Motor neuron (in vitro differentiated cells): ENCODE data around the gene CHRNA5. TPM values are rescaled to one million over a fixed set of nuclear protein-coding genes. Genes with fewer than 3 reads are reported as not detected.
"Not testable (repeated sequence)": the region's sequence is repeated elsewhere in the genome, so short reads cannot be mapped to it uniquely, and the experiment has no call there.

Experiments
- ATAC-seq, 8 experiments: fragments of 200-7000 bp; cut with Tn5 transposase; replicated peaks in 6 of 8; 2 replicates each; pipeline ENCODE4 v1.8.0; 2021; ENCODE audit warnings: mild to moderate bottlenecking in 8 of 8, moderate library complexity in 8 of 8
- H3K27ac ChIP-seq, 2 donors: fragments of 250-450 bp; sonication (Bioruptor Pico); 2 replicates each; pipeline ENCODE4 v1.9.0; 2021; ENCODE audit warnings: antibody characterized with exemption in 2 of 2, mild to moderate bottlenecking in 2 of 2, moderate library complexity in 1 of 2
- H3K4me1 ChIP-seq, 2 donors: fragments of 250-450 bp; sonication (Bioruptor Pico); replicated peaks in 1 of 2; 2 replicates each; pipeline ENCODE4 v1.6.1; 2021; ENCODE audit warnings: antibody characterized with exemption in 2 of 2, mild to moderate bottlenecking in 2 of 2, moderate library complexity in 1 of 2
- H3K4me3 ChIP-seq, 5 donors: fragments of 250-450 bp; sonication (Bioruptor Pico); 2 replicates each; pipeline ENCODE4 v1.9.0; 2021; ENCODE audit warnings: antibody characterized with exemption in 5 of 5, mild to moderate bottlenecking in 5 of 5, moderate library complexity in 4 of 5
- WGBS, 10 experiments: fragments of 450-650 bp; shearing (Covaris generic); methylation state at CpG; one replicate each; pipeline ENCODE4 v1.0.0; 2022; 5-methylcytosine and 5-hydroxymethylcytosine counted together
- in situ Hi-C, 9 experiments: fragments of 400-800 bp; cut with MboI; loops; one replicate each; pipeline ENCODE4 v1.15.0; 2021; ENCODE audit warnings: low sequenced_read_pairs in 9 of 9, low pct_unique_long_range_greater_than_20kb in 2 of 9; ENCODE audit not compliant: unreplicated experiment in 9 of 9
- total RNA-seq, 8 experiments: library from RNA; unstranded; fragments of 300-600 nt; gene quantifications; 2 replicates each; pipeline versions ENCODE4 v1.2.3 to v1.2.4, GENCODE V29; 2022

CHRNA5 gene
- total RNA-seq: 1 to 10 TPM in 7 of 8 experiments, under 1 TPM in 1; 0.81 to 7.6 (median 4.0) TPM

DNA sequence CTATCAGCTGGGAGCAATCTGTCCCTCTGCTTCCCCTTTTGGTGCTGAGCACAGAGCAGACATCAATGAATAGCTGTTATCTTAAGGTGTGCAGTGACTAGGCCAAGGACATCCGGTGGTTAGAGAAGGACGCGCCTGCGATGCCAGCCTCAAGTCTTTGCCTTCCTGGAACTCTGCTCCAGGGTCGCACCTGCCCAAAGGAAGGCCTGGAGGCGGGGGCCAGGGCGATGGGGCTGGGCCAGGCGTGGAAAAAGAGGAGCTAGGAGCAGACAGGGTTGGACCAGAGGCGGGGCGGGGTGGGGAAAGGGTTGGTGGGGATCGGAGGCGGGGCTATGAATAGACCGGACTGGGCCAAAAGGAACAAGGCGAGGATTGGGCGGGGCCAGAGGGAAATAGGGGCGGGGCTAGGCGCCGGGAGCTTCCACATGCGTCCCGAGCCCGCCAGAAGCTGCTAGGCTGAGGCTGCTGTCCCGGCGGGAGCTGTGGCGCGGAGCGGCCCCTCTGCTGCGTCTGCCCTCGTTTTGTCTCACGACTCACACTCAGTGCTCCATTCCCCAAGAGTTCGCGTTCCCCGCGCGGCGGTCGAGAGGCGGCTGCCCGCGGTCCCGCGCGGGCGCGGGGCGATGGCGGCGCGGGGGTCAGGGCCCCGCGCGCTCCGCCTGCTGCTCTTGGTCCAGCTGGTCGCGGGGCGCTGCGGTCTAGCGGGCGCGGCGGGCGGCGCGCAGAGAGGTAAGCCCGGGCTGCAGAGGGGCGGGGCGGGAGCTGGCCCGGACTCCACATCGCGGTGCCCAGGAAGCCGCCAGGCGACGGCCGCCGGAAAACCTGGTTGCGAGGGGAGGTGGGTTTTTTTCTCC is at the start of gene CHRNA5:
Gene CHRNA5, plus strand, starts transcription at position 424 of the 854 bp plus-strand sequence. Its CDS starts 200 bp downstream, at position 624.
- in situ Hi-C loops: no loop called here
- WGBS, 10 experiments: 0% methylated on average over 1 to 5 of the region's 75 CpGs; no CpG with 5 or more reads in 7 of the 10 experiments
- H3K4me3 ChIP-seq: peak within 1 kb of the TSS; percentile 51 to 99 (median 71)
- H3K4me1 ChIP-seq: peaks cover 0 to 16% of the 10 kb centered on the region in 2 donors
- no peak within 1 kb of the TSS for H3K27ac ChIP-seq
- ATAC-seq: peak; percentile 81 to 94 (median 92)

DNA sequence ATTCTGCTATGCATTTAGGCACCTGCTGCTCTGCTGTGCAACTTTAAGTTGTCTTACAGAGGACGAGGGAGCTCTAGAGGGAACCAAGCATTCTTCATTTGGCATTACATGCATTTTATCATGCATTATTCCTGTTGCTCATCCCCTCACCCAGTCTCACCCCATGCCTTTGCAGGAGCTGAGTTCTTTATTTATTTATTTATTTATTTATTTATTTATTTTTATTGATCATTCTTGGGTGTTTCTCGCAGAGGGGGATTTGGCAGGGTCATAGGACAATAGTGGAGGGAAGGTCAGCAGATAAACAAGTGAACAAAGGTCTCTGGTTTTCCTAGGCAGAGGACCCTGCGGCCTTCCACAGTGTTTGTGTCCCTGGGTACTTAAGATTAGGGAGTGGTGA is 45.3 kb upstream of the CHRNA5 start:
- in situ Hi-C loops, H3K4me3 ChIP-seq, H3K27ac ChIP-seq, H3K4me1 ChIP-seq, ATAC-seq: not testable (repeated sequence)
- WGBS, 10 experiments: 67 to 100% (median 79%) methylated on average over 1 to 2 of the region's 3 CpGs; no CpG with 5 or more reads in 6 of the 10 experiments

DNA sequence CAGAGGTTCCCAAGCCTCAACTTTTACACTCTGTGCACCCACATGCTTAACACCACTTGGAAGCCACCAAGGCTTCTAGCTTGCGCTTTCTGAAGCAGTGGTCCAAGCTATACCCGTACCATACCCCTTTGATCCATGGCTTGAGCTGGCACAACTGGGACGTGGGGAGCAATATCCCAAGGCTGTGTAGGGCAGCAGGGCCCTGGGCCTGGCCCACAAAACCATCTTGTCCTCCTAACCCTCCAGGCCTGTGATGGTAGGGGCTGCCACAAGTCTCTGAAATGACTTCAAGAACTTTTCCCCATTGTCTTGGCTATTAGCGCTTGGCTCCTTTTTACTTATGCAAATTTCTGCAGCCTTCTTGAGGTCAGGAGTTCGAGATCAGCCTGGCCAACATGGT is 41.1 kb upstream of the CHRNA5 start:
- Histone ChIP-seq H3K27ac (no peak overlapping the region), H3K4me1 (no peaks in the 10 kb centered on the region), H3K4me3 (no peak overlapping the region)
- ATAC-seq: no peak
- in situ Hi-C loops: no loop called here
- 39 to 100% (median 63%) methylated on average over 1 to 5 of the region's 5 CpGs; no CpG with 5 or more reads in 3 of the 10 experiments for WGBS, 10 experiments

DNA sequence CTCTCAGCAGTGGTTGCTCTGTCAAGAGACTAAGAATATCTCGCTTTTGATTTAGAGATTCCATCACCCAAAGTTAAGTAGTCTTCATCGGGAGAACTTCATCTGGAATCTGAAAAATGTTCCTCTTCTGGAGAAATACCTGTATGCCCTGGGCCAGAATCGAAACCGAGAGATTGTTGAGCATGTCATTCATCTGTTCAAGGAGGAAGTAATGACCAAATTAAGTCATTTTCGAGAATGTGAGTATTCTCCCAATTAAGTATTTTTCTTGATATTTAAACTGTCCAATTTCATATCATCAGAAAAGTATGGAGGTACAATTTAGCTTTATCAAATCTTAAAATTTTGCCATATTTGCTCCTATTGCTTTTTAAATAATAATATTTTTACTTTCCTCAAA is 38.0 kb upstream of the CHRNA5 start:
- in situ Hi-C loops: no loop called here
- no peak overlapping the region for H3K4me3 ChIP-seq
- no peaks in the 10 kb centered on the region for H3K4me1 ChIP-seq
- ATAC-seq: no peak
- WGBS, 10 experiments: 40 to 93% (median 86%) methylated on average over 1 to 5 of the region's 5 CpGs; no CpG with 5 or more reads in 2 of the 10 experiments
- no peak overlapping the region for H3K27ac ChIP-seq

DNA sequence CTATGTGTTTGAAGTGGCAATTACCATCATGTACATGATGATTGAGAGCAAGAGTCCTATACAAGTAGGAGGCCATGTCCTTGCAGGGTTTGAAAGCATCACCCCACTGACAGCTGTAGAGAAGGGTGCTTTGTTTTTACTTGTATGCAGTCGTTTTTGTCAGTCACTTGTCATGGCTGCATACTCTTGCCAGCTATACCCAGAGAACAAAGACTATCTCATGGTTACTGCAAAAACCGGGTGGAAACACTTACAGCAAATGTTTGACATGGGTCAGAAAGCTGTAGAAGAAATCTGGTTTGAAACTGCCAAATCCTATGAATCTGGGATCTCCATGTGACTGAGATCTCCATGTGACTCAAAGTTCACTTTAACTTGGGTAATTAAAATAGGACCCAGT is 32.0 kb upstream of the CHRNA5 start:
- no peak overlapping the region for H3K27ac ChIP-seq
- WGBS, 10 experiments: 14 to 80% (median 50%) methylated on average over 1 to 2 of the region's 2 CpGs; no CpG with 5 or more reads in 3 of the 10 experiments
- in situ Hi-C loops: no loop called here
- no peak overlapping the region for H3K4me3 ChIP-seq
- no peak for ATAC-seq
- H3K4me1 ChIP-seq: no peaks in the 10 kb centered on the region

DNA sequence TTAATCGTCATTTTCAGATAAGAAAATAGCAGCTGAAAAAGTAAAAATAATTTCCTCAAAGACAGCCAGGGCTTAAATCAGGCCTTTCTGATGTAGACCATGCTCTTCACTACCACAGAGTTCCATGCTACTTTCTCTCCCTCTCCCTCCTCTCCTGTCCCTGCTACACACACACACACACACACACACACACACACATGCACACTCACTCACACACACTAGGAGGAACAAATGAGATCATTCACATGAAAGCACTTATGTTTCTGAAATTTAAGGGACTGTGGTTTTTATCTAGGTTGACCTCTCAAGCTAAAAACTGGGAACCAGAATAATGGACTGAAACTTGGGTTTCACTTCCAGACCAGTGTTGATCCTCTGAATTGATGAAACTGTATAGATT is 29.2 kb upstream of the CHRNA5 start:
- WGBS, 10 experiments: 80 to 100% (median 93%) methylated on average over 1 of the region's 1 CpG; no CpG with 5 or more reads in 4 of the 10 experiments
- no peak for ATAC-seq

DNA sequence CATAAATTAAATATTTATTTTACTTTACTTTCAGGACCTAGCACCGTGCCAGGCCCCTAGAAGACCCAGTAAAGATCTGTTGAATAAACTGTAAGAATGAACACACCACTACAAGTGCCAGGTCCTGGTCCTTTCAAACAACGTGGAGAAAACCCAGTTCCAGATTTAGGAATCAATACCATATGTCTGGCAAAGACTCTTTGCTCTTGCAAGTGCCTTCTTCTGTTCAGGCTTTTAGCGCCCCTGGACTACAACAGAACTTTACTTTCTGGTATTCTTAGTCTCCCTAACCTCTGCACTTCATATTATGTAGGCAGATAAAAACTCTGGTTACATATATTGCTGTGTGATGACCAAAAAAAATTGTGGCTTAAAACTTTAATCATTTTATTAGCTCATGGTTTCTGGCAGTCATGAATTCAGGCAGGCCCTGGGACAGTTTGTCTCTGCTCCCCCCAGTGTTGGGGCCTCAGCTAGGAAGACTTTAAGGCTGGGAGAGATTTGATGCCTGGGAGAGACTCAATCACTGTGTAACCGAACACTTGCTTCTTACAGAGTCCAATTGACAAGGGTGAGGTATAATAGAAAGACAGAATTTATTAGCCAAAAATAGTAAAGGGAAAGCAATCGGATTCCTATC is 27.9 kb upstream of the CHRNA5 start:
- H3K4me3 ChIP-seq: no peak overlapping the region
- no peak for ATAC-seq
- 8 to 88% (median 66%) methylated on average over 1 to 5 of the region's 5 CpGs for WGBS, 10 experiments
- in situ Hi-C loops: no loop called here
- H3K4me1 ChIP-seq: peaks cover 9% of the 10 kb centered on the region in 2 donors
- H3K27ac ChIP-seq: no peak overlapping the region

More for the DNA sequence above, 29.2 kb upstream of the CHRNA5 start:
- Histone ChIP-seq H3K27ac (no peak overlapping the region), H3K4me1 (peaks cover 0 to 3% of the 10 kb centered on the region in 2 donors), H3K4me3 (no peak overlapping the region)
- in situ Hi-C loops: no loop called here

DNA sequence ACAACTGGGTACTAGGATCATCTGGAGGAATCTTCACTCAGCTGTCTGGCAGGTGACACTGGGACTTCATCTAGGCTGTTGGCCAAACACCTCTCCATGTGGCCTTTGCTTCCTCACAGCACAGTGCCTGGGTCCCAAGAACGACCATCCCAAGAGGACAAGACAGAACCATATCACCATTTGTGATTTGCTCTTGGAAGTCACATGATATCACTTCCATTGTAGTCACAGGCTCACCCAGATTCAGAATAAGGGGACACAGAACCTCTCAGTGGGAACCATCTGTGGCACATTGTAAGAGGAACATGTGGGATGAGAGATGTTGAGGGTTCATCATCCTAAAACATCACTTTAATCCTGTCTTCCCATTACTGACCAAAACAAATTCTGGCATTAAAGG is 27.0 kb upstream of the CHRNA5 start:
- ATAC-seq: no peak
- in situ Hi-C loops: no loop called here
- peaks cover 9% of the 10 kb centered on the region in 2 donors for H3K4me1 ChIP-seq
- H3K27ac ChIP-seq: no peak overlapping the region
- 40 to 100% (median 60%) methylated on average over 1 of the region's 1 CpG; no CpG with 5 or more reads in 7 of the 10 experiments for WGBS, 10 experiments
- no peak overlapping the region for H3K4me3 ChIP-seq

DNA sequence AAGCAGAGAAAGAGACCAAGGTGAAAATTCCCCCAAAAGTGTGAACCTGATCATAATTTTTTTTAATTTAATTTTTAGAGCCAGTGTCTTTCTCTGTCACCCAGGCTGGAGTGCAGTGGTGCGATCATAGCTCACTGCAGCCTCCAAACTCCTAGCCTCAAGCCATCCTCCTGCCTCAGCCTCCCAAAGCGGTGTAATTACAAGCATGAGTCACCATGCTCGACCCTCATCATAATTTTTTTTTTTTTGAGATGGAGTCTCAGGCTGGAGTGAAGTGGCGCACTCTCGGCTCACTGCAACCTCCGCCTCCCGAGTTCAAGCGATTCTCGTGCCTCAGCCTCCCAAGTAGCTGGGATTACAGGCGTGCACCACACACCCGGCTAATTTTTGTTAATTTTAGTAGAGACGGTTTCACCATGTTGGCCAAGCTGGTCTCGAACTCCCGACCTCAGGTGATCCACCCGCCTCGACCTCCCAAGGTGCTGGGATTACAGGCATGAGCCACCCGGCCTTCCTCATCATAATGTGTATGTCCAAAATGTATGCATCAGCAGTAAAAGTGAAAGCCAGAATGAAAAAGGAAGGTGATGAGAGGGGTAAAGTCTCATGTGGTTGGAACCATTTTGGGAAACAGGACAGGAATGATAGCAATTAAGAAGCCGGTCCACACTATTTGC is 25.7 kb upstream of the CHRNA5 start:
- WGBS, 10 experiments: 17 to 100% (median 74%) methylated on average over 1 to 12 of the region's 18 CpGs; no CpG with 5 or more reads in 1 of the 10 experiments
- in situ Hi-C loops, H3K4me1 ChIP-seq, ATAC-seq: not testable (repeated sequence)
- H3K4me3 ChIP-seq: peak overlapping the region; percentile 68 to 100 (median 95)
- peak overlapping the region; percentile 91 to 96 for H3K27ac ChIP-seq

DNA sequence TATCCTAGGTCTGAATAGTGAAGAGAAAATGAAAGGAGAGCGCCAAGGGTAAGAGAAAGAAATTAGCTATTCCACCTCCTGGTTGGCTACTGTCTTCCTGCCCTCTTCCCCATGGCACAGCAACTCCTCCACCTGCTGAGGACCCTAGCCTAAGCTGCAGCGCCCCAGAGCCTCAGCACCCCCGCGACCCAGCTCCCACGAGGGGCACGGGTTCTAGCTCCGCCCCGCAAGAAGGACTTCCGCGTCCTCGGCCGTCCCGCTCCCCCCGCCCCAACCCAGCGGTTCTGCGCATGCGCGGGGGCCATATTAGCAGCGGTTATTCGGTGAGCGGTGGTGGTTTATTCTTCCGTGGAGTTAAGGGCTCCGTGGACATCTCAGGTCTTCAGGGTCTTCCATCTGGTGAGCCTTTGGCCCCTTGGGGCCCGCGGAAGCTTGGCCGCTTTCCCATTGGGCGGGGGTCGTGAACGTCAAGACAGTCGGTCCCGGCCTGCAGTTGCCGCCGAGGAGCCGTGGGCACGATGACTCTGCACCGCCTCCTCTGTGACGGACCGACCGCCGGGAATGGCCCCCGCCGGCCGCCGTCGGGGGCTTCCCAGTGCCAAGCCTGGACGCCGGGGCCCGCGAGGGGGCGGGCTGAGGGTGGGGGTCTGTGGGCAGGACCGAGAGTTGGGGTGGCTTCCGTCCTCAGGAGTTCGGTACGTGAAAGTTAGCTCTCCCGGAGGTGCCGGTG is 25.0 kb upstream of the CHRNA5 start, which contains the start of gene PSMA4:
Gene PSMA4, plus strand, starts transcription at position 304 of the 730 bp plus-strand sequence. CDS start 1,484 bp downstream, outside the sequence.
- WGBS, 10 experiments: 0 to 8% (median 1%) methylated on average over 9 to 17 of the region's 56 CpGs; no CpG with 5 or more reads in 5 of the 10 experiments
- in situ Hi-C loops: no loop called here
- Histone ChIP-seq H3K4me1 (peaks cover 9% of the 10 kb centered on the region in 2 donors), H3K4me3 (peak within 1 kb of the TSS; percentile 68 to 100 (median 95)), H3K27ac (peak within 1 kb of the TSS; percentile 91 to 96)
- peak; percentile 88 to 95 (median 92) for ATAC-seq

DNA sequence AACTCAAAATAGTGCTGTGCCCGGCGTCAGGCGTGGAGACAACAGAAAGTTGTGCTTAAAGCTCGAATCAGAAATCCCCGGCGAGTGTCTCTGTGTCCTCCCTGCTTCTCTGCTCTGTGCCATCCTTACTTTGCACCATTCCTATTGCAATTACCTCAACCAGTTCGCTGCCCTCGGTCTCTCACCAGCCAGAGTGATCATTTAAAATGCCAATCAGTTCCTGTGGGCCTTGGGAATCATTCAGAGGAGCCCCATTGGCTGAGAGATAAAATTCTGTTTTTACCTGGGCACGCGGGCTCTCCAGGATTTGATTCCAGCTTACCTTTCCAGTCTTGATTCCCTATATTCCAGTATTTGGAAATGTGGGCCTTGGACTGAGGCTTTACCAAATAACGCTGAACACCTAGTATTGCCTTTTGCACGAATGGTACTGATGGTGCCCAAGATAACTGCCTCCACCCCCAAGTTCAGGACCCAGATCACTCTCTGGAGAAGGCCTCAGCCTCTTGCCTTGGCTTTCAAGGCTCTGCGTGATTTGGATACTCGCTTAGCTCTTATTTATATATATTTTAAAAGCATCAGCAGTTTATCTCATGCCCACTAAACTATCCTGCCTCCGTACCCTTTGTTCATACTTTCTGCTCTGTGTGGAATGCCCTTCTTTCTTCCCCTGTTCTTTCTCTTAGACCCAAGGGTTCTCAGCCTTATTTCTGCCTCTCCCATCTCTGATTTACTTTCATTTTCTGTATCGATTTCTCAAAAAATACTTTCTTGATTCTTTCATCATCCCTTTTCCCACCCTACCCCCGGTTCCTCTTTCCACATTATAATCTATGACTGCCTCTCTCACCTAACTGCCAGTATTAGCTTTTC is 24.2 kb upstream of the CHRNA5 start:
- in situ Hi-C loops: no loop called here
- peak in 1 of 8 experiments; percentile 14 for ATAC-seq
- H3K27ac ChIP-seq: peak overlapping the region; percentile 91 to 96
- H3K4me3 ChIP-seq: peak overlapping the region; percentile 68 to 100 (median 95)
- peaks cover 9% of the 10 kb centered on the region in 2 donors for H3K4me1 ChIP-seq
- WGBS, 10 experiments: 1 to 44% (median 9%) methylated on average over 2 to 12 of the region's 17 CpGs
